DMS53 (cell line): ENCODE results near the gene APBB2.
"Not testable (repeated sequence)": the region's sequence is repeated elsewhere in the genome, so short reads cannot be mapped to it uniquely, and the experiment has no call there.

Experiments
- DNase-seq: peaks from one replicate; lab custom pipeline; 2025; lab: John Stamatoyannopoulos, UW

APBB2 gene

GRCh38 chr4:41060352-41061334, 153.7 kb downstream of the APBB2 start:
- DNase-seq: no peak

GRCh38 chr4:41059411-41059810, 154.9 kb downstream of the APBB2 start:
- not testable (repeated sequence) for DNase-seq

GRCh38 chr4:41058426-41058825, 155.9 kb downstream of the APBB2 start:
- no peak for DNase-seq

- no peak for DNase-seq
Measured at GRCh38 chr4:41057467-41057866, 156.9 kb downstream of the APBB2 start.

GRCh38 chr4:41052287-41052686, 162.1 kb downstream of the APBB2 start:
- no peak for DNase-seq

- DNase-seq: no peak
Measured at GRCh38 chr4:41050880-41051775, 163.2 kb downstream of the APBB2 start.

- no peak for DNase-seq
Measured at GRCh38 chr4:41050116-41050515, 164.2 kb downstream of the APBB2 start.

- not testable (repeated sequence) for DNase-seq
Measured at GRCh38 chr4:41049176-41049575, 165.2 kb downstream of the APBB2 start.

- peak; percentile 11 for DNase-seq
Measured at GRCh38 chr4:41044791-41045190, 169.6 kb downstream of the APBB2 start.

- peak; percentile 35 for DNase-seq
Measured at GRCh38 chr4:41044165-41044564, 170.2 kb downstream of the APBB2 start.

- no peak for DNase-seq
Measured at GRCh38 chr4:41043465-41043864, 170.9 kb downstream of the APBB2 start.

GRCh38 chr4:41041551-41041950, 172.8 kb downstream of the APBB2 start:
- no peak for DNase-seq

- no peak for DNase-seq
Measured at GRCh38 chr4:41039317-41039716, 175.0 kb downstream of the APBB2 start.

GRCh38 chr4:41038304-41038703, 176.0 kb downstream of the APBB2 start:
- DNase-seq: no peak

GRCh38 chr4:41029098-41029497, 185.2 kb downstream of the APBB2 start:
- DNase-seq: no peak

- no peak for DNase-seq
Measured at GRCh38 chr4:41028392-41029076, 185.8 kb downstream of the APBB2 start.

- DNase-seq: no peak
Measured at GRCh38 chr4:41026971-41027370, 187.4 kb downstream of the APBB2 start.

GRCh38 chr4:41025824-41026223, 188.5 kb downstream of the APBB2 start:
- no peak for DNase-seq

- DNase-seq: peak; percentile 37
Measured at GRCh38 chr4:41024556-41025491, 189.5 kb downstream of the APBB2 start.

GRCh38 chr4:41022116-41022515, 192.2 kb downstream of the APBB2 start:
- no peak for DNase-seq
